ENCODE measurements around the gene LRRN2. TPM values are rescaled to one million over a fixed set of nuclear protein-coding genes. Genes with fewer than 3 reads are reported as not detected.
A peak's percentile ranks its signal among the peaks of the same experiment; 100 is the strongest.

Gene LRRN2
- total and polyA plus RNA-seq, 2 of the 8 experiments (the other 6 are each of a cell fraction or from before 2014, with no cell fraction given): 1.8 to 2.3 TPM

DNA sequence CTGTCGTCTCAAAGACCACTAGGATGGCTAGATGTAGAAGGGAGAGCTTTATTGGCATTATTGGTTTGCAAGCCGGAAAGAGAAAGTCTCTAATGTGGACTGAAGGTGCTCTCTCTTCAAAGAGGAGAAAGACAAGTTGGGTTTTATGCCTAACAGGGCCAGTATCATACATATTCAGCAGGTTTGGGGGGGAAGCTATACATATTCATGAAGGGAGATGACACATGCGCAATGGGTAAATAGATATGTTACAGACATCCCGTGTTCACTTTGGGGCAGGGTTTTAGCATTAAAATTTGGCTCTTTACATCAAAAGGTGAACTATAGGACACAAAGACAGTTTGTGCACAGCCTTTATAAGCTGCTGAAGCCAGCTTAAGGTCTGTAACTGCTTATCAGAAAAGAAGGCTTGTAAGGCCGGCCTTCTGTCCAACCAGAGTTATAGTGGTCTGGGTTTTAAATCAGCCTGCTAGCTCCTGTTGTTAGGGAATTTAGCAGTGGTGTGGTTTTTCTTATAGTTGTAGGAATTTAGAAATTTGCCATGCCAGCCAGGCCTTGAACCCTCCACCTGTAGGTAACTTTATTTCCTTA is 46.5 kb upstream of the LRRN2 start:
- no peak overlapping the region for H2AK5ac ChIP-seq (ENCODE audit: low read depth, low read length)
- no peaks in the 10 kb centered on the region for H3K79me2 ChIP-seq (ENCODE audit: control insufficient read depth in 1 of 2, insufficient read depth in 2 of 2, low read length in 2 of 2)
- H4K8ac ChIP-seq (ENCODE audit: extremely low read depth, insufficient read depth, low read length): no peak overlapping the region
- H3K9ac ChIP-seq (replicated peaks in 1 of 4; ENCODE audit: extremely low read depth in 1 of 4, low read depth in 3 of 4, low read length in 3 of 4): no peak overlapping the region
- ChIA-PET POLR2A (ENCODE audit: partially characterized antibody) (no interaction called here), CTCF (ENCODE audit: partially characterized antibody) (interaction anchor here (0.9 to 3.1 kb wide), 11 partner anchors 10 to 257 kb away, joined by 3 to 40 read pairs (median 4); partner anchors contain the start of gene LRRN2)
- no peaks in the 10 kb centered on the region for H3K79me1 ChIP-seq (ENCODE audit: low read depth, low read length)
- no peak overlapping the region for H4K91ac ChIP-seq (replicated peaks; ENCODE audit: insufficient read length, low read length)
- peaks cover 0 to 6% (median 2%) of the 10 kb centered on the region in 4 experiments; a peak in 3 of 7 replicates for H3K4me1 ChIP-seq (replicated peaks in 1 of 4; ENCODE audit: control insufficient read depth in 3 of 4, insufficient read depth in 4 of 4, low read length in 3 of 4)
- peak in 1 of 2 experiments; percentile 31 for DNase-seq (ENCODE audit: low read depth in 1 of 2, low spot score in 2 of 2)
- WGBS, 2 experiments (ENCODE audit: extremely low coverage in 1 of 2, insufficient coverage in 1 of 2, insufficient read length in 1 of 2, insufficient replicate concordance in 2 of 2, low coverage in 1 of 2, low lambda C conversion rate in 2 of 2, missing lambda C conversion rate in 1 of 2): 87% methylated on average over 5 of the region's 5 CpGs; no CpG with 5 or more reads in 1 of the 2 experiments
- H3K14ac ChIP-seq (ENCODE audit: insufficient read length): no peak overlapping the region
- H2BK120ac ChIP-seq (replicated peaks; ENCODE audit: low read depth, low read length): no peak overlapping the region
- H3K27me3 ChIP-seq (replicated peaks in 1 of 4; ENCODE audit: control insufficient read depth in 3 of 4, extremely low read depth in 1 of 4, insufficient read depth in 3 of 4, low read length in 3 of 4): no peaks in the 10 kb centered on the region; a peak in 1 of 7 replicates
- H3K23me2 ChIP-seq (ENCODE audit: low read depth, low read length): no peaks in the 10 kb centered on the region
- no peak overlapping the region for H3K56ac ChIP-seq (replicated peaks; ENCODE audit: insufficient read length, low read depth, low read length)
- no peak overlapping the region for H2BK15ac ChIP-seq (ENCODE audit: low read length)
- TF ChIP-seq KDM4A (IDR thresholded peaks at IDR 0.05; ENCODE audit: low read depth, low read length, severe bottlenecking) (no peak), SIX5 (IDR thresholded peaks at IDR 0.05; ENCODE audit: low read depth, low read length) (no peak), CTBP2 (IDR thresholded peaks at IDR 0.05; ENCODE audit: borderline replicate concordance, insufficient read depth, insufficient read length, low read length) (no peak), YY1 (IDR thresholded peaks at IDR 0.05; ENCODE audit: low read depth, low read length) (no peak), CHD2 (IDR thresholded peaks at IDR 0.05; ENCODE audit: low read length) (no peak)
- TF ChIP-seq, protein P1, sequence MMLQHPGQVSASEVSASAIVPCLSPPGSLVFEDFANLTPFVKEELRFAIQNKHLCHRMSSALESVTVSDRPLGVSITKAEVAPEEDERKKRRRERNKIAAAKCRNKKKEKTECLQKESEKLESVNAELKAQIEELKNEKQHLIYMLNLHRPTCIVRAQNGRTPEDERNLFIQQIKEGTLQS (IDR thresholded peaks at IDR 0.05; ENCODE audit: insufficient read depth, low read depth, low read length): no peak
- H3K36me3 ChIP-seq (ENCODE audit: control insufficient read depth in 2 of 4, insufficient read depth in 4 of 4, low read length in 3 of 4): no peaks in the 10 kb centered on the region
- no peak overlapping the region for H2AFZ ChIP-seq (ENCODE audit: low read length)
- no peak overlapping the region for H4K5ac ChIP-seq (ENCODE audit: insufficient read length, low read depth, low read length)
- no peak overlapping the region for H3K27ac ChIP-seq (ENCODE audit: low read depth, low read length)
- no peak for FAIRE-seq
- no peaks in the 10 kb centered on the region for H3K9me3 ChIP-seq (ENCODE audit: insufficient read depth in 2 of 2, low read depth in 1 of 2, low read length in 1 of 2)
- H4K20me1 ChIP-seq (replicated peaks in 1 of 2; ENCODE audit: control insufficient read depth in 1 of 2, insufficient read depth in 2 of 2, low read length in 2 of 2): no peaks in the 10 kb centered on the region
- no peak overlapping the region for H2BK20ac ChIP-seq (ENCODE audit: low read length)
- H2BK5ac ChIP-seq (ENCODE audit: low read depth, low read length): no peak overlapping the region
- no peak overlapping the region for H3K4ac ChIP-seq (replicated peaks; ENCODE audit: insufficient read length, low read depth, low read length)
- no peak overlapping the region for H3K4me2 ChIP-seq (ENCODE audit: insufficient read depth in 1 of 2, low read depth in 2 of 2, low read length in 2 of 2)
- H3K23ac ChIP-seq (ENCODE audit: insufficient read length): no peak overlapping the region
- no peak overlapping the region for H2BK12ac ChIP-seq (ENCODE audit: low read depth, low read length)
- no peak overlapping the region for H3K18ac ChIP-seq (ENCODE audit: extremely low read depth, low read length)
- H3K4me3 ChIP-seq (ENCODE audit: extremely low read depth in 1 of 4, insufficient read depth in 2 of 4, low read depth in 3 of 4, low read length in 4 of 4): no peak overlapping the region
